AG04449 (cell line): ENCODE measurements around the gene JADE2.

Experiments
- CTCF ChIA-PET: fragments of 350-600 bp; formaldehyde crosslinking; extraction: SDS; loops from one replicate; lab custom pipeline; 2021; ENCODE audit warnings: antibody characterized with exemption; lab: Yijun Ruan, JAX
- POLR2A ChIA-PET: fragments of 400-600, 350-600 bp; formaldehyde crosslinking; extraction: SDS; loops from one replicate; lab custom pipeline; 2020; ENCODE audit warnings: antibody characterized with exemption, inconsistent platforms; lab: Yijun Ruan, JAX
- DNase-seq: peaks from one replicate; pipeline ENCODE4 v3.0.0-alpha.2; 2010; ENCODE audit warnings: low read depth, low spot score
- H3K4me3 ChIP-seq: 2 replicates; pipeline ENCODE4 v1.5.1; 2011; ENCODE audit warnings: low read depth, mild to moderate bottlenecking, control low read depth, low read length
- CTCF ChIP-seq: IDR thresholded peaks from one replicate; pipeline ENCODE4 v1.5.1; 2011; ENCODE audit warnings: mild to moderate bottlenecking, moderate library complexity, low read length, control low read depth, inconsistent platforms; ENCODE audit not compliant: insufficient read depth; ENCODE audit errors: missing control alignments

Gene JADE2

DNA sequence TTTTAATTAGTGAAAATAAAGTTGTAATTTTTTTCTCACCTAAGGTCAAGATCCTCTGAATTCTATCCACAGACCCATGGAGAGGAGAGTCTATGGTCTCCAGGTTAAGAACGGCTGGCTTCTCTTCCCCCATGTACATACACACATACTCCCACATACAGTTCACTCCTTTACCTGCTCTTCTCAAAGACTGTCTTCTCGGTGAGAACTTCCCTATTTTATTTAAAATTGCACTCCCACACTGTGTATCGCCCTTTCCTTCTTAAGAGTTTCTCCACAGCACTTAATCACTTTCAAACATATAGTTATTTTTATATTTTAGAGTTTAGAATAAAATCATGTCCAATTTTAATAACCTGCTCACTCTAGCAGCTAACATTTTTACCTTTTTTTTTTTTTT, 3.6 kb upstream of the JADE2 start:
- no peak overlapping the region for H3K4me3 ChIP-seq
- DNase-seq = no peak
- no peak for TF ChIP-seq CTCF
- ChIA-PET POLR2A (no interaction called here), CTCF (interaction anchor here (1.2 kb wide), 1 partner anchor 111 kb away, joined by 3 read pairs; no protein-coding TSS in a partner anchor)

- DNase-seq = no peak
- ChIA-PET POLR2A (interaction anchor here (1.4 kb wide), 1 partner anchor 87 kb away, joined by 3 read pairs; no protein-coding TSS in a partner anchor), CTCF (interaction anchor here (0.7 to 7.5 kb wide), 7 partner anchors 12 to 220 kb away, joined by 3 to 65 read pairs (median 3); partner anchors contain the start of gene CDKN2AIPNL)
- H3K4me3 ChIP-seq = peak overlapping the region; percentile 75
- no peak for TF ChIP-seq CTCF
Measured at GRCh38 chr5:134523543-134524271, 1.8 kb upstream of the JADE2 start.

DNA sequence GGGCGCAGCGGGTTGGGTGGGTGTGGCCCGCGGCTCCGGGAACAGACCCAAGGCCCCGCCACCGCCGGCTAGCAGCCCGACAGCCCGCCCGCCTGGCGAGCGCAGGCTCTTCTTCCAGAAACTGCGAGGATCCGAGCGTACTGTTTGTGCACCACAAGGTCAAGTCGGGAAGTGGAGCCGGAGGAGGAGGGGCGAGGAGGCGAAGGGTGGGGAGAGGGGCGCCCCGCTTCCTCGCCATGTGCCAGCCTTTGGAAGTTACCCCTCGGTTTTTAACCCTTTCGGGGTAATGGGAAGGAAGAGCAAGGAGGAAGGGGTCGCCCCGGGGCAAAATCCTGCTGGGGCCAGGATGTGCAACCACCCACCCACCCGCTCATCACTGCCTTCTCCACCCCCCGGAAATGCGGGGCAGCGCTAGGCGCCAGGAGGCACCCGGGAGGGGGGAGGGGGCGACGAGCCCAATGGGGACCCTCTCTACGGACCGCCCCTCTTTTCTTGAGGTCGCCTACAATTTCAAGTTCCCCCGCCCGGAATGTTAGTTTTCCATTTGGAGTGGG, 1.1 kb upstream of the JADE2 start:
- POLR2A ChIA-PET = interaction anchor here (0.9 to 1.4 kb wide), 4 partner anchors 21 to 113 kb away, joined by 3 to 4 read pairs (median 4); partner anchors contain the start of gene CDKN2AIPNL
- H3K4me3 ChIP-seq = peak overlapping the region; percentile 75
- CTCF ChIA-PET = interaction anchor here (0.9 to 7.5 kb wide), 5 partner anchors 54 to 220 kb away, joined by 3 to 65 read pairs (median 3); partner anchors contain the start of gene CDKN2AIPNL
- no peak for TF ChIP-seq CTCF
- DNase-seq = no peak

DNA sequence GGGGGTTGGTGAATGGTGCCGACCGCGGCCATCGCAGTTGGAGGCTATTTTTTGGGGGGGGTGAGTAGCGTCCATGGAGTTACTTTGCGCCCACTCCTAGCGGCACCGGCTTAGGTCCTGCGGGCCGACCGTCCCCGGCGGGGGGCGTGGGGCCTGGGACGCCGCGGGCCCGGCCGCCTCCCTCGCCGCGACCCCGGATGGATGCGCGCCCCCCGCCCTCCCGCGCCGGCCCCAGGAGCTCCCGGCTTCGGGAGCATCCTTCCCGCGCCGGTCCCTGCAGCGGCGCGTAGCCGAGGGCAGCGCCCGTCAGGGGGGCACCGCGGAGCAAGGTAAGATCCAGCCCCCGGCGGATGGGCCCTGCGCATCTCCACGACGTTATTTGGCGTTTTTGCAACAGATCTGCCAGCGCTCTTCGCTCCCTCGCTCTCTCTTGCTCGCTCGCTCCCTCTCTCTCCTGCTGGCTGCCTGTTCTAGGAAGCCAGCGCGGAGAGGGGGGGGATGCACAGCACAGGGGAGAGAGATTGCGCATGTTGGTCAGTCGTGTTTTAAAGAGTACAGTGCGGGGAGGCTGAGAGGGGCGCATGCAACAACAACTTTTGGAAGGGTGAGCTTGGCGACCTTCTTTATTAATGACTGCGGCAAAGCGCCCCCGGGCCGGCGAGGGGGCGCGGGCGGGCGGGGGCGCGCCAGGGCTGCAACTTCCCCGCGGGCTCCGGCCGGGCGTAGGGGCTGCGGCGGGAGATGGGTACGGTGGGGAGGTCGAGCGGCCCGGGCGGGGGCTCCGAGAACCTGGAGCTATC, 413 bp downstream of the JADE2 start:
- POLR2A ChIA-PET = interaction anchor here (1.2 to 2.5 kb wide), 2 partner anchors 22 to 47 kb away, joined by 3 to 6 read pairs; no protein-coding TSS in a partner anchor
- no peak for DNase-seq
- peak overlapping the region; percentile 75 for H3K4me3 ChIP-seq
- CTCF ChIA-PET = interaction anchor here (1.1 to 7.5 kb wide), 10 partner anchors 15 to 224 kb away, joined by 3 to 65 read pairs (median 10); partner anchors contain the start of gene CDKN2AIPNL
- TF ChIP-seq CTCF = no peak

- ChIA-PET CTCF (interaction anchor here (0.7 to 7.5 kb wide), 22 partner anchors 11 to 224 kb away, joined by 3 to 65 read pairs (median 8); partner anchors contain the start of genes CDKL3, CDKN2AIPNL and UBE2B), POLR2A (interaction anchor here (1.0 to 2.5 kb wide), 3 partner anchors 23 to 61 kb away, joined by 3 to 6 read pairs (median 4); no protein-coding TSS in a partner anchor)
- H3K4me3 ChIP-seq = peak overlapping the region; percentile 75
- peak; percentile 16 for TF ChIP-seq CTCF
- DNase-seq = no peak
Measured at GRCh38 chr5:134526483-134527155, 1.1 kb downstream of the JADE2 start.
